ENCODE measurements around the gene TMEM259.

TMEM259 gene

GRCh38 chr19:1015061-1015781, 5.7 kb downstream of the TMEM259 start:
- DNase-seq: no peak

DNA sequence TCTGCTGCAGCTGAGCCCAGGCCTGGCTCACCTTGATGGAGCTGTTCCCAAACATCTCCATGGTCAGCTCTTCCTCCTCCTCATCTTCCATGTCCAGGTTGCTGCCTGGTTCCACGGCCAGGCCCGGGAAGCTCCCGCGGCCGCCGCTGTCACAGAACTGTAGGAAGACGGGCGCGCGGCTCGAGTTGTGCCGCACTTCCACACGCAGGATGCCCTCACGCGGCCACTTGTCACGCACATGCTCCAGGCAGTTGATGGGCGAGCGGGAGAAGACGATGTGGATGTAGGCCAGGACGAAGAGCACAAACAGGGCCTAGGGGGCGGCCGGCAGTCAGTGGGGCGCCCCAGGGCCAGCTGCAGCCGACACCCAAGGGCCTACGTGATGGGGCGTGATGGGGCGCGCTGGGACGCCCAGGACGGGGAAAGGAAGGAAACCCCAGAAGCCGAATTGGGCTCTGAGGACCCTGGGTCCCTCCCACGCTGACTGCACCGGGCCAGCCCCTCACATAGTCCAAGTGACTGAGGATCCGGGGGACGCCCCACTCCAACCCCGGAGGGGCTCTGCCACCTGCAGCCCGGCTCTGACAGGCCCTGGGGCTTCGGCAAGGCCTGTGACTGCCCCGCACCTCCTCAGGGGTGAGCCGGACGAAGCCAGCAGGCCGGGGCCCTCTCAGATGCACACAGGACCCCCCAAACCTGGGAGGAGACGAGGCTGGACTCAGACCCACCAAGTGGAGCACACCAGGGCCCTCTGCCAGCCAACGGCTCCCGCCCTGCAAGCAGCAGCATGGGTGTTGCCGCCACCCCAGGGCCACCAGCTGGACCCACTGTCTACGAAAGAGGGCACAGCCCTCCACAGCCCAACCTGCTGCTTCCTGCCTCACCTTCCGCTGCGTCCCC, 6.5 kb downstream of the TMEM259 start:
- DNase-seq: no peak

- DNase-seq: no peak
Measured at GRCh38 chr19:1013218-1013617, 7.7 kb downstream of the TMEM259 start.

DNA sequence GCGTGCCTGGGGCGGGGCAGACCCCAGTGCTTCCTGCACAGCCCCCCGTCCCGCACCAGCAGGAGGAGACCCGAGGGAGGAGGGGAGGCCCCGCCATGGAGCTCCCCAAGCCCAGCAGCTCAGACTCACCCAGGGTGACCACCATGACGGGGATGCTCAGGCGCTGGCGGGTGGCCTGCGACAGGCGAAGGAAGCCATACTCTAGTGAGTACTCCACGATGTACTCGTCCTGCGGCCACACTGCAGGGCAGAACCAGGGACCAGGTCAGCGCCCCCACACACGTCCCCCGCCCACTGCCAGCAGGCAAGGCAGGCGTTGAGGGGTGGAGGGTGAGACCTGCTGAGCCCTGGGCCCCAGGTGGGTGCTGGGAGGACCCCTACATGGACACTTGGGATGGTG, 8.6 kb downstream of the TMEM259 start:
- DNase-seq: no peak

DNA sequence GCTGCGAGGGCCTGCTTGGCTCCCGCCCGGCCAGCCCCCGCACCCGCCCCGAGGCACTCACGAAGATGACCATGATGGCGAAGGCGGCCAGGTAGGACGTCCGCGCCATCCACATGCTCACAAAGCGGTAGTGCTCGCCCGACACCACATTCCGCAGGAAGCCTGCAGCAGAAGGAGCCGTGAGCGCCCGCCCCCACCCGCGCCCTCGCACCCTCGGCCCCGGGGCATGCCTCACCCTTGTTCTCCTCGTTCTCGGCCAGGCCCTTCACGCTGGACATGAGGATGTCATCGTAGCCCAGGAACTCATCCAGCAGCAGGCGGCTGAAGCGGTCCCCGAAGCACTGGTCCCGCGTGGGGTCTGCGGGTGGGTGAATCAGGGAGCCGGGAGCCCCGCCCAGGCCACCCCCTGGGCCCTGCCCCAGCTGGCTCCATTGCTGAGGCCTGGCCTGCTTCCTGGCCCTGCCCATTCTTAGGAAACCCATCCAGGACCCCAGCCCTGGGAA, 9.0 kb downstream of the TMEM259 start:
- DNase-seq: no peak

GRCh38 chr19:1010586-1011510, 10.1 kb downstream of the TMEM259 start:
- DNase-seq: no peak

DNA sequence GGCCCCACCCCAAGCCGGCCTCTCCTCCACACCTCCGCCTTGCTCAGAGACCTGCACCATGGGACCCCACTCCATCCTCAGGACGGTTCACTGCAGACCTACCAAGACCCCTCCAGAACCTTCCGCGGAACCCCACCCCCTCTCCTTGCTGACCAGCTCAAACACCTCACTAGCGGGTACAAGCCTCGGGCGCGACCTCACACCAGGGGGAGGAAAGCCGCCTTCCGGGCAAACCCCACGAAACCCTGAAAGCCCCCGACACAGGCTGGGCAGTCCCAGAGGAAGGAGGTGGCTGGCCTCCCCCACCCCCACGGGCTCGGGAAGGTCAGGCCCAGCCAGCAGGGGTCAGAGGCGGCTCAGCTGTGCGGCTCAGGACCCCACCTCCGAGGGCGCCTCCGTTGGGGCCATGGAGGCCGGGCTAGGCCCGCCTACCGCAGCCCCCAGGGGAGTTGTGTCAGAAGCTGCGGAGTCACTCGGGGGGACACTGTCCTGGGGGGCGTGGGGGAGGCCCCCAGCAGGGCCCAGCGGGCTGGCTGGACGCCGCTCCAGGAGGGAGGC, 10.9 kb downstream of the TMEM259 start:
- no peak for DNase-seq

GRCh38 chr19:1009041-1009980, 11.6 kb downstream of the TMEM259 start:
- no peak for DNase-seq

- no peak for DNase-seq
Measured at GRCh38 chr19:1008268-1009040, 12.5 kb downstream of the TMEM259 start.

GRCh38 chr19:1007399-1008251, 13.3 kb downstream of the TMEM259 start:
- no peak for DNase-seq

- DNase-seq: no peak
Measured at GRCh38 chr19:1006711-1007398, 14.1 kb downstream of the TMEM259 start.

GRCh38 chr19:1004803-1005664, 15.9 kb downstream of the TMEM259 start:
- no peak for DNase-seq

GRCh38 chr19:1004204-1004802, 16.6 kb downstream of the TMEM259 start:
- DNase-seq: no peak

DNA sequence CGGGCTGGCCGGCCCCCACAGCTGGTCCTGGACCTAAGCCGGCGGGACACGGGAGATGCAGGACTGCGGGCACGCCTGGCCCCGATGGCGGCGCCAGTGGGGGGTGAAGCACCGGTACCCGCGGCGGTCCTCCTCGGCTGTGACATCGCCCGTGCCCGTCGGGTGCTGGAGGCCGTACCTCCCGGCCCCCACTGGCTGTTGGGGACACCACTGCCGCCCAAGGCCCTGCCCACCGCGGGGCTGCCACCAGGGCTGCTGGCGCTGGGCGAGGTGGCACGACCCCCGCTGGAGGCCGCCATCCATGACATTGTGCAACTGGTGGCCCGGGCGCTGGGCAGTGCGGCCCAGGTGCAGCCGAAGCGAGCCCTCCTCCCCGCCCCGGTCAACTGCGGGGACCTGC, 17.6 kb downstream of the TMEM259 start:
- DNase-seq: no peak

DNA sequence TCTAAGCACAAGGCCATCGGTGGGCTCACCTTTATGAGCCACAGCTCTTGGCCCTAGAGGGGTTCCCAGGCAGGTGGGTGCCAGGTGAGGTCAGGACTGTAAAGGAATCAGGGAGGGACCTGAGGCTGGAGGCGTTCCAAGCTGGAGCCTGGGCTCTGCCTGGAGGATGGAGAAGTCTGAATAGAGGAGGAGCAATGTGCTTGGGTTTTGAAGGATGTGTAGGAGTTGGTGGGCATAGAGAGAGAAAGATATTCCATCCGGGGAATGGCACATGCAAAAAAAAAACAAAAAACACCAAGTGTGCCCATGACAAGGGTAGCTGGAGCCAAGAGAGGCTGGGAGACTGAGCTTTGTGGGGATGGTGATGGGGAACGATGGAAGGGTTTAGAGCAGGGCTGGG, 18.3 kb downstream of the TMEM259 start:
- DNase-seq: no peak

DNA sequence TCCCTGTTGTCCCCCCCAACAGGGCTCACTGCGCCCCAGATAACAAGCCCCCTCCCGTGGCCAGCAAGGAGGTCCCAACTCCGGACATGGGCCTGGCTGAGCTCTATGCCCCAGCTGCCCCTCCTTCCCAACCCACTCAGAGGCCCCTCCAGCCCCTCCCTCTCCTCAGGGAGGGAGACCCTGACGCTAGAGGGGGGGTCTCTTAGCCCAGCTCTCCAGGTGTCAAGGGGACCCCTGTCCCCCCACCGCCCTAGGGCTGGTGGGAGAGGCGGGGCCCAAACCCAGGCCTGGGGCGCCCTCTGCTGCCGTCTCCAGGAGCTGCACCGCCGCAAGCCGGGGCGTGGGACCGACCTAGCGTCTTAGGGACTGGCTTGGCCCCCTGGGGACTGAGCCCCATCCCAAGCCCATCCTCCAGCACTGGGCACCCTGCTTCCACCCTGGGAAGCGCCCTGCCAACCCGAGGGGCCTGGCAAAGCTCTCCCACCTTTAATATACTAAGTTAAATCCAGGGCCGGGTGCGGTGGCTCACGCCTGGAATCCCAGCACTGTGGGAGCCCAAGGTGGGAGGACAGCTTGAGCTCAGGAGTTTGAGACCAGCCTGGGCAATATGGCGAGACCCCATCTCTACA, 19.3 kb downstream of the TMEM259 start:
- no peak for DNase-seq

All from COR-L47 (cell line).